ENCODE data around the gene KIAA0513.

The KIAA0513 gene

DNA sequence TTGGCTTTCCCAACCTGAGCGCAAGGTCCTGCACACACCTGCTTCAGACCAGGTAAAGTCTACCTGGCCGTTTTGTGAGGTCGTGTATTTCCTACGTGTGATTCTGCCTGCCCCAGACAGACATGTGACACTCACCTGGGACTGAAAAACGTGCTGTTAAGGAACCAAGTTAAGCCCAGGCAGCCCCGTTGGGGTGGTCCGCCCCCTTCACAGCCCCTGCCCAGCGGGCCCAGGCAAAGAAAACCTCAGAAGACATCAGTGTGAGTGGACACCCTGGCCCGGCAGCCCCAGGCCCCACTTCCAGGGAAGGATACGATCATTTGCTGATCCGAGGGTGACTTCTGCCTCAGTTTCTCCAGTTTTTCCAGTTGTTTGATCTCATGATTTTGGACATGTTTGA, 79.9 kb downstream of the KIAA0513 start:
- TF ChIP-seq, protein P1, sequence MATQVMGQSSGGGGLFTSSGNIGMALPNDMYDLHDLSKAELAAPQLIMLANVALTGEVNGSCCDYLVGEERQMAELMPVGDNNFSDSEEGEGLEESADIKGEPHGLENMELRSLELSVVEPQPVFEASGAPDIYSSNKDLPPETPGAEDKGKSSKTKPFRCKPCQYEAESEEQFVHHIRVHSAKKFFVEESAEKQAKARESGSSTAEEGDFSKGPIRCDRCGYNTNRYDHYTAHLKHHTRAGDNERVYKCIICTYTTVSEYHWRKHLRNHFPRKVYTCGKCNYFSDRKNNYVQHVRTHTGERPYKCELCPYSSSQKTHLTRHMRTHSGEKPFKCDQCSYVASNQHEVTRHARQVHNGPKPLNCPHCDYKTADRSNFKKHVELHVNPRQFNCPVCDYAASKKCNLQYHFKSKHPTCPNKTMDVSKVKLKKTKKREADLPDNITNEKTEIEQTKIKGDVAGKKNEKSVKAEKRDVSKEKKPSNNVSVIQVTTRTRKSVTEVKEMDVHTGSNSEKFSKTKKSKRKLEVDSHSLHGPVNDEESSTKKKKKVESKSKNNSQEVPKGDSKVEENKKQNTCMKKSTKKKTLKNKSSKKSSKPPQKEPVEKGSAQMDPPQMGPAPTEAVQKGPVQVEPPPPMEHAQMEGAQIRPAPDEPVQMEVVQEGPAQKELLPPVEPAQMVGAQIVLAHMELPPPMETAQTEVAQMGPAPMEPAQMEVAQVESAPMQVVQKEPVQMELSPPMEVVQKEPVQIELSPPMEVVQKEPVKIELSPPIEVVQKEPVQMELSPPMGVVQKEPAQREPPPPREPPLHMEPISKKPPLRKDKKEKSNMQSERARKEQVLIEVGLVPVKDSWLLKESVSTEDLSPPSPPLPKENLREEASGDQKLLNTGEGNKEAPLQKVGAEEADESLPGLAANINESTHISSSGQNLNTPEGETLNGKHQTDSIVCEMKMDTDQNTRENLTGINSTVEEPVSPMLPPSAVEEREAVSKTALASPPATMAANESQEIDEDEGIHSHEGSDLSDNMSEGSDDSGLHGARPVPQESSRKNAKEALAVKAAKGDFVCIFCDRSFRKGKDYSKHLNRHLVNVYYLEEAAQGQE (IDR thresholded peaks at IDR 0.05; ENCODE audit: insufficient read depth in 1 of 2, low read depth in 2 of 2, low read length in 2 of 2) = no peak
- TF ChIP-seq SIN3A (IDR thresholded peaks at IDR 0.05; ENCODE audit: borderline replicate concordance, insufficient read depth, low read length) (no peak), TAF1 (IDR thresholded peaks at IDR 0.05; ENCODE audit: borderline replicate concordance, insufficient read depth, low read length) (no peak)

DNA sequence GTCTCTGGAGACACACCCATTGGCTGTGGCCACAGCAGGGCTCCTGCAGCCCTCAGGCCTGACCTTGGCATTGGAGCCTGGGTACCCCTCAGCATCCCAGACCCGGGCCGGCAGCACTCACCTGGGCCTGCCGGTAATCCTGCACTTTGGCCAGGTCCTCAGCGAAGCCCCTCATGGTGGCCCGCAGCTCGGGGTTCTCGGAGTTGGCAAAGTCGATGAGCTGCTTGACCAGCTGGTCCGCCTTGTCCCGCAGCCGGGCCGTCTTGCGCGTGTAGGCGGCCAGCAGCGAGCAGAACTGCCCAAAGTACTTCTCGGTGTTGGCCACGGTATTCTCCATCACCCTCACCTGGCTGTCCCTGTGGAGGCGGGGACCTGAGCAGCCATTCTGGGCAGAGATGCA, 82.5 kb downstream of the KIAA0513 start:
- TF ChIP-seq TAF1 (IDR thresholded peaks at IDR 0.05; ENCODE audit: borderline replicate concordance, insufficient read depth, low read length) (no peak), POLR2AphosphoS5 (IDR thresholded peaks at IDR 0.05; ENCODE audit: low read depth, low read length) (no peak), FOXP2 (optimal IDR thresholded peaks at IDR 0.05; ENCODE audit: borderline replicate concordance, extremely low read depth, extremely low read length, insufficient read depth) (no peak), SIN3A (IDR thresholded peaks at IDR 0.05; ENCODE audit: borderline replicate concordance, insufficient read depth, low read length) (no peak)
- TF ChIP-seq, protein P1 (IDR thresholded peaks at IDR 0.05; ENCODE audit: insufficient read depth in 1 of 2, low read depth in 2 of 2, low read length in 2 of 2) = no peak

DNA sequence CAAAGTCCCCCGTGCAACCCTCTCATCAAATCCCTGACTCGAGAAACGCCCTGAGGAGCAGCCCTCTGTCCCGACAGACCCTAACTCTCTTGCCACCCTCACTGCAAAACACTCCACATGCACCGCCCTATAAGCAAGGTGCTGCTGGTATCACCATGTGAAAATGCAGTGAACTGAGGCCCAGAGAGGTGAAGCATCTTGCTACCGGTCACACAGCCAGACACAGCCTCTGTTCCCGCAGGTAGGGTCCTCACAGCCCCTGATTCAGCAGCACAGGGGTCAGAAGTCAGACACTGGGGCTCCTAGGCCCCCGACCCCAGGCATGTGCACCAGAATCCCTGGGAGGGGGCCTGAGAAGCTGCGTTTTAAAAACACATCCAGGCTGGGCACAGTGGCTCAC, 83.6 kb downstream of the KIAA0513 start:
- no peak for TF ChIP-seq SIN3A (IDR thresholded peaks at IDR 0.05; ENCODE audit: borderline replicate concordance, insufficient read depth, low read length)
- TF ChIP-seq, protein P1 (IDR thresholded peaks at IDR 0.05; ENCODE audit: insufficient read depth in 1 of 2, low read depth in 2 of 2, low read length in 2 of 2) = no peak
- TF ChIP-seq TAF1 (IDR thresholded peaks at IDR 0.05; ENCODE audit: borderline replicate concordance, insufficient read depth, low read length) = no peak

DNA sequence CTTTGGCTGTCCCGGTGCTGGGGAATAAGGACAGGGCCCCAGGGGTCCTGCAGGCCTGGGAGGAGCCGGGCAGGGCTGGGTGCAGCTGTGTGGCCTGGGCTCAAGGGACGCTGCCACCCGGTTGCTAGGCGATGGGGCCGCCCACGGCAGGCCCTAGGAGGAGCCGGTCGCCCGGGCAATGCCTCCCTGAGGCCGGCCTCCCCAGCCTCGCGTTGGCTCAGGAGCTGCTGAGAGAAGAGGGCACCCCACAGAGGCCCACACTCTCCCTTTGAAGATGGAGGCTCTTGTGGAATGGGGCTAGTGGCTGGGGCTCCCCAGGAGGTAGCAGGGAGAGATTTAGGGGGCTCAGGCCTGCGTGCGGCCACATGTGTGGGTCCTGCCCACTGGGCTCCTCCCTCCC, 84.8 kb downstream of the KIAA0513 start, which contains the start of gene CIBAR2:
Gene CIBAR2, minus strand, starts transcription at position 109 of the 400 bp plus-strand sequence. CDS start 120 bp downstream, outside the sequence.
- TF ChIP-seq POLR2AphosphoS5 (IDR thresholded peaks at IDR 0.05; ENCODE audit: low read depth, low read length) (no peak), SIN3A (IDR thresholded peaks at IDR 0.05; ENCODE audit: borderline replicate concordance, insufficient read depth, low read length) (no peak), FOXP2 (optimal IDR thresholded peaks at IDR 0.05; ENCODE audit: borderline replicate concordance, extremely low read depth, extremely low read length, insufficient read depth) (no peak), TAF1 (IDR thresholded peaks at IDR 0.05; ENCODE audit: borderline replicate concordance, insufficient read depth, low read length) (no peak)
- TF ChIP-seq, protein P1 (IDR thresholded peaks at IDR 0.05; ENCODE audit: insufficient read depth in 1 of 2, low read depth in 2 of 2, low read length in 2 of 2) = no peak

DNA sequence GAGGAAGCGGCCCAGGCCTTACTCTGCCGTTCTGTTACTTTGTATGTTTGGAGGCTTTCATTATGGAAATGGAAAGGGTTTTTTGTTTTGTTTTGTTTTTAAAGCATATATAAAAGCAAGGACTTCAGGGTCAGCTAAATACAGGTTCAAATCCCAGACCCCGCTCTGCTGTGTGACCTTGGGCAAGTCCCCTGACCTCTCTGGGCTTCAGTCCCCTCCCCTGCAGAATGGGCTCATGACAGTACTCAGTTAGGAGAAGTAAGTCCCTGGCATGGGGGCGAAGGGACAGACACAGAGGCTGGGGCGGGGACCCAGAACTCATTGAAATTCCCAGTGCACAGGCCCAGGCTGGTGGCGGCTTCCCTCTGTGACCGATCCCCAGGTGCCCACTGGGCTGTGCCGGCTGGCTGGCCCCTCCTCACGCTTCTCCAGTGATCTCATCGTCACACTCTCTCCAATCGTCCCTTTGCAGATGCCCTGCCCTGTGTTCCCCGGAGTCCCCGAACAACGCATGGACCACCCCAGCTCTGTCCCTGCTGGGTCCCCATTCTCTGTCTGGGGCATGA, 85.7 kb downstream of the KIAA0513 start:
- no peak for TF ChIP-seq SIN3A (IDR thresholded peaks at IDR 0.05; ENCODE audit: borderline replicate concordance, insufficient read depth, low read length)
- TF ChIP-seq POLR2AphosphoS5 (IDR thresholded peaks at IDR 0.05; ENCODE audit: low read depth, low read length) = no peak
- TF ChIP-seq, protein P1 (IDR thresholded peaks at IDR 0.05; ENCODE audit: insufficient read depth in 1 of 2, low read depth in 2 of 2, low read length in 2 of 2) = no peak
- TF ChIP-seq TAF1 (IDR thresholded peaks at IDR 0.05; ENCODE audit: borderline replicate concordance, insufficient read depth, low read length) = no peak
- no peak for TF ChIP-seq FOXP2 (optimal IDR thresholded peaks at IDR 0.05; ENCODE audit: borderline replicate concordance, extremely low read depth, extremely low read length, insufficient read depth)
